Measurements from ENCODE around the gene CST7.

GRCh38 chr20:25006431-25007167 is 57.5 kb downstream of the CST7 start:
- no peak for TF ChIP-seq CTCF (IDR thresholded peaks at IDR 0.05; ENCODE audit: poor library complexity, severe bottlenecking)
- TF ChIP-seq MXI1 (conservative IDR thresholded peaks at IDR 0.05; ENCODE audit: poor library complexity, severe bottlenecking), result no peak
- TF ChIP-seq REST (IDR thresholded peaks at IDR 0.05; ENCODE audit: borderline replicate concordance), result no peak
- TF ChIP-seq POLR2AphosphoS5 (IDR thresholded peaks at IDR 0.05), result no peak
